GM12891 (cell line): Measurements from ENCODE around the gene NACC2.

ENCODE experiments used
- POLR2A ChIP-seq: IDR thresholded peaks from 2 replicates; pipeline ENCODE4 v1.6.1; 2011; ENCODE audit warnings: low read depth, low read length, control low read depth
- TAF1 ChIP-seq: IDR thresholded peaks from 2 replicates; pipeline ENCODE4 v1.6.1; 2011; ENCODE audit warnings: low read depth, low read length, control low read depth

- no peak for TF ChIP-seq POLR2A
- no peak for TF ChIP-seq TAF1
Observed at GRCh38 chr9:136108648-136109266, 13.7 kb upstream of the NACC2 start.
